ENCODE measurements around the gene STPG2. TPM values are rescaled to one million over a fixed set of nuclear protein-coding genes. Genes with fewer than 3 reads are reported as not detected.

Gene STPG2
- total and polyA plus RNA-seq, 2 of the 8 experiments (the other 6 are each of a cell fraction or from before 2014, with no cell fraction given): 0.03 TPM; not detected in 1

GRCh38 chr4:97917115-97917514 lies 226.2 kb downstream of the STPG2 start (continued):
- TF ChIP-seq CHD7 (IDR thresholded peaks at IDR 0.05; ENCODE audit: insufficient replicate concordance, low read length) (no peak), KDM4A (IDR thresholded peaks at IDR 0.05; ENCODE audit: low read depth, low read length, severe bottlenecking) (no peak), TEAD4 (IDR thresholded peaks at IDR 0.05; ENCODE audit: low read depth, low read length) (no peak), BCL11A (IDR thresholded peaks at IDR 0.05; ENCODE audit: low read depth in 2 of 2, low read length in 2 of 2) (no peak), CTCF (IDR thresholded peaks at IDR 0.05; ENCODE audit: control extremely low read depth in 1 of 3, insufficient read depth in 1 of 3, low read depth in 1 of 3, low read length in 3 of 3) (no peak), ASH2L (IDR thresholded peaks at IDR 0.05; ENCODE audit: low read length) (no peak), POU5F1 (IDR thresholded peaks at IDR 0.05; ENCODE audit: low read depth, low read length) (no peak), HDAC6 (IDR thresholded peaks at IDR 0.05; ENCODE audit: low read depth, low read length) (no peak)

Measured in H1 (cell line).